Neural cell (in vitro differentiated cells): Measurements from ENCODE around the gene PGAP3. TPM values are rescaled to one million over a fixed set of nuclear protein-coding genes. Genes with fewer than 3 reads are reported as not detected.

Source experiments
- H2AFZ ChIP-seq: fragments of 200-600, 300-800 bp; sonication (generic), shearing (Covaris generic); 2 replicates; pipeline ENCODE4 v1.6.0; 2014; ENCODE audit warnings: low read depth, mild to moderate bottlenecking, antibody characterized with exemption, low read length, moderate library complexity
- H3F3A ChIP-seq: fragments of 200-600 bp; shearing (Covaris generic); 2 replicates; pipeline ENCODE4 v1.6.1; 2016; ENCODE audit warnings: mild to moderate bottlenecking, moderate library complexity, mixed read lengths, antibody characterized with exemption, low read length; ENCODE audit not compliant: insufficient read depth, poor library complexity, severe bottlenecking
- H3K27ac ChIP-seq: fragments of 200-600, 300-800 bp; sonication (generic), shearing (Covaris generic); 2 replicates; pipeline ENCODE4 v1.5.1; 2014; ENCODE audit warnings: mild to moderate bottlenecking, low read length, moderate library complexity
- H3K27me3 ChIP-seq: fragments of 300-800, 200-600 bp; sonication (generic), shearing (Covaris generic); 2 replicates; pipeline ENCODE4 v1.6.0; 2014; ENCODE audit warnings: mild to moderate bottlenecking, low read depth, low read length, moderate library complexity; ENCODE audit not compliant: insufficient read depth
- H3K36me3 ChIP-seq: fragments of 300-800, 200-600 bp; sonication (generic), shearing (Covaris generic); 2 replicates; pipeline ENCODE4 v1.5.1; 2014; ENCODE audit warnings: mild to moderate bottlenecking, antibody characterized with exemption, low read length, moderate library complexity; ENCODE audit not compliant: insufficient read depth
- H3K4me2 ChIP-seq: fragments of 300-800, 200-600 bp; sonication (generic), shearing (Covaris generic); 2 replicates; pipeline ENCODE4 v1.6.0; 2014; ENCODE audit warnings: mild to moderate bottlenecking, low read length
- H3K4me3 ChIP-seq: fragments of 300-800, 200-600 bp; sonication (generic), shearing (Covaris generic); 2 replicates; pipeline ENCODE4 v1.5.1; 2014; ENCODE audit warnings: mild to moderate bottlenecking, low read length, moderate library complexity
- H3K79me2 ChIP-seq: fragments of 200-600 bp; shearing (Covaris generic); replicated peaks from 2 replicates; pipeline ENCODE4 v1.6.0; 2014; ENCODE audit warnings: mild to moderate bottlenecking, low read length, moderate library complexity; ENCODE audit not compliant: insufficient read depth
- H3K9ac ChIP-seq: fragments of 300-800, 200-600 bp; sonication (generic), shearing (Covaris generic); 2 replicates; pipeline ENCODE4 v1.6.1; 2016; ENCODE audit warnings: mild to moderate bottlenecking, low read length, mixed read lengths
- H3K9me2 ChIP-seq: fragments of 200-600 bp; shearing (Covaris generic); 2 replicates; pipeline ENCODE4 v1.6.1; 2016; ENCODE audit warnings: mild to moderate bottlenecking, low read length, mixed read lengths; ENCODE audit not compliant: insufficient read depth
- H3K9me3 ChIP-seq: fragments of 200-600, 300-800 bp; sonication (generic), shearing (Covaris generic); 2 replicates; pipeline ENCODE4 v1.6.1; 2016; ENCODE audit warnings: mild to moderate bottlenecking, mixed run types, low read length, moderate library complexity, mixed read lengths
- H4K20me1 ChIP-seq: fragments of 200-600 bp; shearing (Covaris generic); 2 replicates; pipeline ENCODE4 v1.6.1; 2016; ENCODE audit warnings: mild to moderate bottlenecking, mixed run types; ENCODE audit not compliant: insufficient read depth
- CTCF ChIP-seq: fragments of 450-650 bp; IDR thresholded peaks from 2 replicates; pipeline ENCODE4 v1.5.1; 2014; ENCODE audit warnings: antibody characterized with exemption, mild to moderate bottlenecking, moderate library complexity; ENCODE audit not compliant: poor library complexity, severe bottlenecking
- EP300 ChIP-seq: fragments of 450-650 bp; conservative IDR thresholded peaks from 2 replicates; pipeline ENCODE4 v1.6.1; 2014; ENCODE audit warnings: antibody characterized with exemption, mild to moderate bottlenecking, moderate library complexity; ENCODE audit not compliant: poor library complexity, severe bottlenecking
- EZH2 ChIP-seq: fragments of 200-600, 300-800 bp; shearing (Covaris generic), sonication (generic); IDR thresholded peaks from 2 replicates; pipeline ENCODE4 v1.6.1; 2014; ENCODE audit warnings: antibody characterized with exemption, low read length, borderline replicate concordance, mild to moderate bottlenecking; ENCODE audit not compliant: insufficient read depth, poor library complexity, severe bottlenecking
- MXI1 ChIP-seq: fragments of 450-650 bp; conservative IDR thresholded peaks from 2 replicates; pipeline ENCODE4 v1.6.1; 2014; ENCODE audit warnings: antibody characterized with exemption, mild to moderate bottlenecking; ENCODE audit not compliant: poor library complexity, severe bottlenecking
- POLR2AphosphoS5 ChIP-seq: IDR thresholded peaks from 2 replicates; pipeline ENCODE4 v1.6.1; 2012
- RAD21 ChIP-seq: fragments of 450-650 bp; conservative IDR thresholded peaks from 2 replicates; pipeline ENCODE4 v1.6.1; 2014; ENCODE audit warnings: antibody characterized with exemption, mild to moderate bottlenecking, moderate library complexity
- REST ChIP-seq: IDR thresholded peaks from 2 replicates; pipeline ENCODE4 v1.6.1; 2012; ENCODE audit warnings: borderline replicate concordance
- SMC3 ChIP-seq: fragments of 450-650 bp; conservative IDR thresholded peaks from 2 replicates; pipeline ENCODE4 v1.6.1; 2014; ENCODE audit warnings: antibody characterized with exemption, mild to moderate bottlenecking, moderate library complexity; ENCODE audit not compliant: poor library complexity
- TAF1 ChIP-seq: IDR thresholded peaks from 2 replicates; pipeline ENCODE4 v1.6.1; 2012; ENCODE audit warnings: low read depth
- polyA plus RNA-seq: library from polyadenylated mRNA; depleted of rRNA; stranded (reverse); fragments of >200 nt; gene quantifications from 2 replicates; pipeline ENCODE4 v1.2.3, GENCODE V29; 2014

Gene PGAP3
- polyA plus RNA-seq, 1 donor from 2014 or later, result 27.2 TPM

DNA sequence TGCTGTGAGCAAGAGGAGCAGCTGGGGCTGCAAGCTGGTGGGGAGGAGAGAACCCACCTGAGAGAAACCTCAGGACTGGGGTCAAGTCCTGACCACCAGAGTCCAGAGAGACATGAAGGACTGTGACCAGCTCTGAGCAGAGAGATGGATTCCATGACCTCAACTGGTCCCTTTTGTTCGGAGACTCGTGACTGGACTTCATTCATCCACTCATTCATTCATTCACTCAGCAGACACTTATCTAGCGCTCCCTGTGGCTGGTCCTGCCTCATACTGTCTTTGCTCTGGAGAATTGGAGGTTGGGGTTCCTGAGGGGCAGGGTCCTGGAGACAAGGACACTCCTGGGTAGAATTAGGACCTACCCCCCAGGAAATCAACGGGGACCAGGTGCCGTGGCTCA lies 16.1 kb upstream of the PGAP3 start:
- no peaks in the 10 kb centered on the region for H3K9me2 ChIP-seq
- H3K4me3 ChIP-seq, result no peak overlapping the region
- H2AFZ ChIP-seq, result no peak overlapping the region
- H3K36me3 ChIP-seq, result no peaks in the 10 kb centered on the region
- no peaks in the 10 kb centered on the region for H3F3A ChIP-seq
- no peaks in the 10 kb centered on the region for H3K9me3 ChIP-seq
- H3K27me3 ChIP-seq, result peaks cover 15% of the 10 kb centered on the region
- no peak overlapping the region for H3K4me2 ChIP-seq
- no peak overlapping the region for H3K9ac ChIP-seq
- no peaks in the 10 kb centered on the region for H3K79me2 ChIP-seq
- no peaks in the 10 kb centered on the region for H4K20me1 ChIP-seq
- no peak overlapping the region for H3K27ac ChIP-seq
- TF ChIP-seq TAF1 (no peak), SMC3 (no peak), EP300 (no peak), POLR2AphosphoS5 (no peak), EZH2 (no peak), RAD21 (no peak)

DNA sequence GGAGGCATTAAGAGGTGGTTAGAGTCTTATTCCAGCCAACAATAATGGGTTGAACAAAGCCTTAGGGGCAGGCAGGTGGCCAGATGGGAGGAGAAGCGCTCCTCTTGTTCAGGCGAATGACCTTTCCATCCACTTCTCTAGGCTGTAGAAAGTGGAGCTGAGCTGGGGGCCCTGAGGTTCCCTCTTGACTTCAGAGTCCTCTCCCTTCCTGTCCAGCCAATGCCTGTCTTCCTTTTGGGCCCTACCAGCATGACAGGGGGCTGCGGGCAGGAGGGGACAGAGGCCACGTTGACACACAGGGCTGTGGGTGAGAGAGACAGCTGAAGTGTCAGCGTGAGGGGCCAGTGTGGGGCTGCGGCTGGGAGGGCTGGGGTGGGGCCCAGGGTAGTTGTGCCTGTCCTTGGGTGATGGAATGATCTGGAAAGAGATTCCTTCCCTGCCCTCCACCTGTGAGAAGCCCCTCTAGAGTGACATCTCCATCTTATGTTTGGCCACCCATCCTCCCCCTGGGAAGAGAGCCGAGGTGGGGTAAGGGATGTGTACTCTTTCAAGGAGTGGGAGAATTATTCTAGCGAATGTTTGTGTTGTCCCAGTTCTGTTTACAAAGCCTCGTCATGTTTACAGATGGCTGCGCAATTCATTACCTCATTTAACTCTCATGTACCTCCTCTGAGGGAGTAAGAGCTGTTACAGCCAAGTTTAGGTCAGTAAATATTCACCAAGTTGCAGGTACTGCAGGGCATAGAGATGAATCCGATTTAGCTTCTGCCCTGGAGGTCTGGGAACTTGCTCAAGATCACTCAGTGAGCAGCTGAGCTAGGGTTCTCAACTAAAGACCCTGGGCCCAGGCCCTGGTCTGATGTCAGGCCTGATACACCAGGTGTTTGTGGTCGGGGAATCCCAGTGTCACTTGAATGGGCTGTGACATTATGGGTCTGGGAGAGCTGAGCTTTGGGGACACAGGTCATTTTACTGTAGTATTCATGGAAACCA lies 15.3 kb upstream of the PGAP3 start:
- Histone ChIP-seq H2AFZ (no peak overlapping the region), H3K4me2 (no peak overlapping the region), H3F3A (no peaks in the 10 kb centered on the region), H3K9me3 (no peaks in the 10 kb centered on the region), H3K27me3 (peaks cover 15% of the 10 kb centered on the region), H4K20me1 (no peaks in the 10 kb centered on the region), H3K9me2 (no peaks in the 10 kb centered on the region), H3K9ac (no peak overlapping the region), H3K36me3 (no peaks in the 10 kb centered on the region), H3K4me3 (no peak overlapping the region), H3K79me2 (no peaks in the 10 kb centered on the region), H3K27ac (no peak overlapping the region)
- TF ChIP-seq SMC3 (no peak), RAD21 (no peak), CTCF (no peak), MXI1 (no peak), REST (no peak), POLR2AphosphoS5 (no peak), EZH2 (no peak), EP300 (no peak), TAF1 (no peak)
